HepG2 (cell line): ENCODE measurements around the gene DMTF1. TPM values are rescaled to one million over a fixed set of nuclear protein-coding genes. Genes with fewer than 3 reads are reported as not detected.

Experiments used
- ARID2 ChIP-seq: sonication (generic); formaldehyde crosslinking; IDR thresholded peaks from 2 replicates; pipeline ENCODE4 v1.8.1; 2022; ENCODE audit warnings: mild to moderate bottlenecking, missing genetic modification reagents, borderline replicate concordance
- HNRNPH1 ChIP-seq: fragments of 200-400 bp; formaldehyde crosslinking; optimal IDR thresholded peaks from 2 replicates; pipeline ENCODE3; 2017; ENCODE audit warnings: mild to moderate bottlenecking, low read depth, low read length
- POLR2A ChIP-seq, 2 experiments: IDR thresholded peaks; 2 replicates each; pipeline ENCODE4 v1.6.1; 2011; ENCODE audit warnings: low read depth in 2 of 2, low read length in 2 of 2, mild to moderate bottlenecking in 1 of 2, moderate library complexity in 1 of 2; ENCODE audit not compliant: insufficient read depth in 1 of 2
- PTBP1 ChIP-seq: fragments of 200-400 bp; formaldehyde crosslinking; IDR thresholded peaks from 2 replicates; pipeline ENCODE4 v1.6.1; 2018; ENCODE audit warnings: low read length, low read depth; ENCODE audit not compliant: poor library complexity, severe bottlenecking
- SNAI1 ChIP-seq: sonication (generic); formaldehyde crosslinking; IDR thresholded peaks from 2 replicates; pipeline ENCODE4 v1.5.0; 2020; ENCODE audit warnings: mild to moderate bottlenecking, missing genetic modification reagents, borderline replicate concordance
- SOX13 ChIP-seq, 3 experiments: fragments of 450-650 bp in 1 of 3; sonication (generic) in 1 of 3; formaldehyde crosslinking in 1 of 3; IDR thresholded peaks in 2 of 3; conservative IDR thresholded peaks in 1 of 3; 2 replicates each; pipeline versions ENCODE4 v1.5.0 to v1.6.1; 2016 to 2020; ENCODE audit warnings: antibody characterized with exemption in 1 of 3, mild to moderate bottlenecking in 1 of 3, missing compliant biosample characterization in 1 of 3, missing genetic modification reagents in 1 of 3, moderate library complexity in 1 of 3
- TSC22D2 ChIP-seq: sonication (generic); formaldehyde crosslinking; IDR thresholded peaks from 2 replicates; pipeline ENCODE4 v1.5.1; 2020; ENCODE audit warnings: missing genetic modification reagents, mild to moderate bottlenecking, borderline replicate concordance
- ZBTB21 ChIP-seq: sonication (generic); formaldehyde crosslinking; IDR thresholded peaks from 2 replicates; pipeline ENCODE4 v1.4.0; 2020; ENCODE audit warnings: missing genetic modification reagents
- ZNF337 ChIP-seq: sonication (generic); formaldehyde crosslinking; IDR thresholded peaks from 2 replicates; pipeline ENCODE4 v1.5.1; 2020; ENCODE audit warnings: missing genetic modification reagents, low read depth, mild to moderate bottlenecking, borderline replicate concordance
- ZNF367 ChIP-seq: sonication (generic); formaldehyde crosslinking; IDR thresholded peaks from 2 replicates; pipeline ENCODE4 v1.4.0; 2020; ENCODE audit warnings: missing genetic modification reagents, borderline replicate concordance
- ZNF598 ChIP-seq: sonication (generic); formaldehyde crosslinking; IDR thresholded peaks from 2 replicates; pipeline ENCODE4 v1.5.1; 2020; ENCODE audit warnings: mild to moderate bottlenecking, missing genetic modification reagents, borderline replicate concordance
- ZSCAN22 ChIP-seq: sonication (generic); formaldehyde crosslinking; IDR thresholded peaks from 2 replicates; pipeline ENCODE4 v1.4.0; 2020; ENCODE audit warnings: mild to moderate bottlenecking, missing genetic modification reagents
- polyA plus RNA-seq, 8 experiments: library from polyadenylated mRNA; depleted of rRNA in 3 of 8; stranded (reverse) in 7 of 8; unstranded in 1 of 8; fragments of >200 nt; fragmentation: Illumina TruSeq in 4 of 8; extraction: Trizol in 4 of 8; gene quantifications; 2 replicates each; pipeline versions ENCODE4 v1.2.1 to v1.2.3, GENCODE V29; 2011 to 2016; ENCODE audit warnings: low read depth in 4 of 8, missing spikeins in 1 of 8, mixed read lengths in 1 of 8; ENCODE audit not compliant: insufficient read depth in 1 of 8
- total RNA-seq, 5 experiments: library from RNA; depleted of rRNA; stranded (reverse); fragments of >200 nt; fragmentation: Illumina TruSeq; extraction: Trizol; gene quantifications; 2 replicates each; pipeline ENCODE4 v1.2.3, GENCODE V29; 2016; ENCODE audit warnings: low read depth in 1 of 5
- TF ChIP-seq, protein P1 (sequence below): sonication (generic); formaldehyde crosslinking; IDR thresholded peaks from 2 replicates; pipeline ENCODE4 v1.4.0; 2020; ENCODE audit warnings: missing genetic modification reagents, mild to moderate bottlenecking, borderline replicate concordance
- TF ChIP-seq, protein P2 (sequence below): sonication (generic); formaldehyde crosslinking; IDR thresholded peaks from 2 replicates; pipeline ENCODE4 v1.4.0; 2020; ENCODE audit warnings: missing genetic modification reagents
- TF ChIP-seq, protein P3 (sequence below): IDR thresholded peaks from 2 replicates; pipeline ENCODE4 v1.6.1; 2012; ENCODE audit warnings: inconsistent platforms
- TF ChIP-seq, protein P4 (sequence below): sonication (generic); formaldehyde crosslinking; IDR thresholded peaks from 2 replicates; pipeline ENCODE4 v1.5.1; 2020; ENCODE audit warnings: missing genetic modification reagents, mild to moderate bottlenecking, borderline replicate concordance

The DMTF1 gene
- total and polyA plus RNA-seq, 2 of the 13 experiments (the other 11 are each of a cell fraction or from before 2014, with no cell fraction given), result 45.8 to 132 TPM

DNA sequence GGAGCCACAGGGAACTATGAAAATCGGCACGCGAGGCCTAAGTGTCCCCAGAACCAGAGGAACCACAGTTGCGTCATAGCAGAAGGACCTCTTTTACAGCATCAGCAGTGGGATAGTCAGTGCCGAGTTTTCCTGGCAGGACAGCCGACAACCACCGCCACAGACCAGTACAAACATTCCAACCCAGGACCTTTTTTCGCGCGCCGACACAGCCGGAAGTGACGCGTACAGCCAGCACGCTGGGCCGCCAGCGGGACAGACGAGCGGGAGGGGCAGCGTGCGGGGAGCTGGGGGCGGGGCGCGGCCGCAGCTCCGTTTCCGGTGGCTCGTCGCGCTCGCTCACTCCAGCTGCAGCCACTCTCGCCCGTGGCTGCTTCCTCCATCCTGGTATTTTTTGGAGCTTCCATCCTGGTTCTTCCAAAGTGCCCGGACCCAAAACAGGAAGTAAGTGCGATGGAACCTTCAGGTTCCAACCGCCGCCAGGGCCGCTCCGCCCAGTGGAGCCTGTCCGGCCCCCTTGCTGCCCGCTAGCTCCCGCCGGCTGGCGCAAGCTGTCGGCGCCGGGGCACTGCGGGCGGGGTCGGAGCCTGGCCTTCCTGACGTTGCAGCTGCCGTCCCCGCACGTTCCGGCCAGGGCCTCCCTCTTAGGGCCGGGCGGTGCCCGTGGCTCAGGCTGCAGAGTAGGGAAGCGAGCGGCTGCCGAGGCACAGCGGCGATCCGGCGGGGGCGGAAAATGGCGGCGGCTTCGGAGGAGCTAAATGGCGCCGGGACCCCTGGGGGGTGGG lies at the start of gene DMTF1 (continued):
- TF ChIP-seq, protein P1, sequence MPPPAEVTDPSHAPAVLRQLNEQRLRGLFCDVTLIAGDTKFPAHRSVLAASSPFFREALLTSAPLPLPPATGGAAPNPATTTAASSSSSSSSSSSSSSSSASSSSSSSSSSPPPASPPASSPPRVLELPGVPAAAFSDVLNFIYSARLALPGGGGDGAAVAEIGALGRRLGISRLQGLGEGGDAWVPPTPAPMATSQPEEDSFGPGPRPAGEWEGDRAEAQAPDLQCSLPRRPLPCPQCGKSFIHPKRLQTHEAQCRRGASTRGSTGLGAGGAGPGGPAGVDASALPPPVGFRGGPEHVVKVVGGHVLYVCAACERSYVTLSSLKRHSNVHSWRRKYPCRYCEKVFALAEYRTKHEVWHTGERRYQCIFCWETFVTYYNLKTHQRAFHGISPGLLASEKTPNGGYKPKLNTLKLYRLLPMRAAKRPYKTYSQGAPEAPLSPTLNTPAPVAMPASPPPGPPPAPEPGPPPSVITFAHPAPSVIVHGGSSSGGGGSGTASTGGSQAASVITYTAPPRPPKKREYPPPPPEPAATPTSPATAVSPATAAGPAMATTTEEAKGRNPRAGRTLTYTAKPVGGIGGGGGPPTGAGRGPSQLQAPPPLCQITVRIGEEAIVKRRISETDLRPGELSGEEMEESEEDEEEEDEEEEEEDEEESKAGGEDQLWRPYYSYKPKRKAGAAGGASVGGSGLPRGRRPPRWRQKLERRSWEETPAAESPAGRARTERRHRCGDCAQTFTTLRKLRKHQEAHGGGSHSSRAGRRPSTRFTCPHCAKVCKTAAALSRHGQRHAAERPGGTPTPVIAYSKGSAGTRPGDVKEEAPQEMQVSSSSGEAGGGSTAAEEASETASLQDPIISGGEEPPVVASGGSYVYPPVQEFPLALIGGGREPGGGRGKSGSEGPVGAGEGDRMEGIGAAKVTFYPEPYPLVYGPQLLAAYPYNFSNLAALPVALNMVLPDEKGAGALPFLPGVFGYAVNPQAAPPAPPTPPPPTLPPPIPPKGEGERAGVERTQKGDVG (CRISPR knock-in tag), result peak; percentile 41; the same call in 1 of the 2 replicates
- TF ChIP-seq ZNF337 (CRISPR knock-in tag), result no peak; the same call in 1 of the 2 replicates
- no peak for TF ChIP-seq ZNF367 (CRISPR knock-in tag)
- TF ChIP-seq PTBP1, result no peak
- TF ChIP-seq, protein P2, sequence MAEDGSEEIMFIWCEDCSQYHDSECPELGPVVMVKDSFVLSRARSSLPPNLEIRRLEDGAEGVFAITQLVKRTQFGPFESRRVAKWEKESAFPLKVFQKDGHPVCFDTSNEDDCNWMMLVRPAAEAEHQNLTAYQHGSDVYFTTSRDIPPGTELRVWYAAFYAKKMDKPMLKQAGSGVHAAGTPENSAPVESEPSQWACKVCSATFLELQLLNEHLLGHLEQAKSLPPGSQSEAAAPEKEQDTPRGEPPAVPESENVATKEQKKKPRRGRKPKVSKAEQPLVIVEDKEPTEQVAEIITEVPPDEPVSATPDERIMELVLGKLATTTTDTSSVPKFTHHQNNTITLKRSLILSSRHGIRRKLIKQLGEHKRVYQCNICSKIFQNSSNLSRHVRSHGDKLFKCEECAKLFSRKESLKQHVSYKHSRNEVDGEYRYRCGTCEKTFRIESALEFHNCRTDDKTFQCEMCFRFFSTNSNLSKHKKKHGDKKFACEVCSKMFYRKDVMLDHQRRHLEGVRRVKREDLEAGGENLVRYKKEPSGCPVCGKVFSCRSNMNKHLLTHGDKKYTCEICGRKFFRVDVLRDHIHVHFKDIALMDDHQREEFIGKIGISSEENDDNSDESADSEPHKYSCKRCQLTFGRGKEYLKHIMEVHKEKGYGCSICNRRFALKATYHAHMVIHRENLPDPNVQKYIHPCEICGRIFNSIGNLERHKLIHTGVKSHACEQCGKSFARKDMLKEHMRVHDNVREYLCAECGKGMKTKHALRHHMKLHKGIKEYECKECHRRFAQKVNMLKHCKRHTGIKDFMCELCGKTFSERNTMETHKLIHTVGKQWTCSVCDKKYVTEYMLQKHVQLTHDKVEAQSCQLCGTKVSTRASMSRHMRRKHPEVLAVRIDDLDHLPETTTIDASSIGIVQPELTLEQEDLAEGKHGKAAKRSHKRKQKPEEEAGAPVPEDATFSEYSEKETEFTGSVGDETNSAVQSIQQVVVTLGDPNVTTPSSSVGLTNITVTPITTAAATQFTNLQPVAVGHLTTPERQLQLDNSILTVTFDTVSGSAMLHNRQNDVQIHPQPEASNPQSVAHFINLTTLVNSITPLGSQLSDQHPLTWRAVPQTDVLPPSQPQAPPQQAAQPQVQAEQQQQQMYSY (CRISPR knock-in tag), result peak; percentile 69; the same call in 1 of the 2 replicates
- TF ChIP-seq ZNF598 (CRISPR knock-in tag), result peak; percentile 95; the same call in 1 of the 2 replicates
- peak; percentile 56 for TF ChIP-seq SNAI1
- TF ChIP-seq, protein P3, sequence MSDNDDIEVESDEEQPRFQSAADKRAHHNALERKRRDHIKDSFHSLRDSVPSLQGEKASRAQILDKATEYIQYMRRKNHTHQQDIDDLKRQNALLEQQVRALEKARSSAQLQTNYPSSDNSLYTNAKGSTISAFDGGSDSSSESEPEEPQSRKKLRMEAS, result peak; percentile 82
- TF ChIP-seq ZSCAN22 (CRISPR knock-in tag), result no peak
- TF ChIP-seq ARID2, result no peak; the same call in 1 of the 2 replicates
- peak; percentile 60; the same call in 1 of the 2 replicates for TF ChIP-seq TSC22D2 (CRISPR knock-in tag)
- TF ChIP-seq SOX13 (IDR thresholded peaks at IDR 0.05), result no peak
- no peak for TF ChIP-seq SOX13 (CRISPR knock-in tag; conservative IDR thresholded peaks at IDR 0.05 in 1 of 2, IDR thresholded peaks at IDR 0.05 in 1 of 2)
- peak; percentile 82 to 93 for TF ChIP-seq POLR2A (IDR thresholded peaks at IDR 0.05; ENCODE audit: insufficient read depth in 1 of 2, low read depth in 2 of 2, low read length in 2 of 2)
- no peak for TF ChIP-seq ZBTB21
- TF ChIP-seq HNRNPH1, result no peak
- TF ChIP-seq, protein P4, sequence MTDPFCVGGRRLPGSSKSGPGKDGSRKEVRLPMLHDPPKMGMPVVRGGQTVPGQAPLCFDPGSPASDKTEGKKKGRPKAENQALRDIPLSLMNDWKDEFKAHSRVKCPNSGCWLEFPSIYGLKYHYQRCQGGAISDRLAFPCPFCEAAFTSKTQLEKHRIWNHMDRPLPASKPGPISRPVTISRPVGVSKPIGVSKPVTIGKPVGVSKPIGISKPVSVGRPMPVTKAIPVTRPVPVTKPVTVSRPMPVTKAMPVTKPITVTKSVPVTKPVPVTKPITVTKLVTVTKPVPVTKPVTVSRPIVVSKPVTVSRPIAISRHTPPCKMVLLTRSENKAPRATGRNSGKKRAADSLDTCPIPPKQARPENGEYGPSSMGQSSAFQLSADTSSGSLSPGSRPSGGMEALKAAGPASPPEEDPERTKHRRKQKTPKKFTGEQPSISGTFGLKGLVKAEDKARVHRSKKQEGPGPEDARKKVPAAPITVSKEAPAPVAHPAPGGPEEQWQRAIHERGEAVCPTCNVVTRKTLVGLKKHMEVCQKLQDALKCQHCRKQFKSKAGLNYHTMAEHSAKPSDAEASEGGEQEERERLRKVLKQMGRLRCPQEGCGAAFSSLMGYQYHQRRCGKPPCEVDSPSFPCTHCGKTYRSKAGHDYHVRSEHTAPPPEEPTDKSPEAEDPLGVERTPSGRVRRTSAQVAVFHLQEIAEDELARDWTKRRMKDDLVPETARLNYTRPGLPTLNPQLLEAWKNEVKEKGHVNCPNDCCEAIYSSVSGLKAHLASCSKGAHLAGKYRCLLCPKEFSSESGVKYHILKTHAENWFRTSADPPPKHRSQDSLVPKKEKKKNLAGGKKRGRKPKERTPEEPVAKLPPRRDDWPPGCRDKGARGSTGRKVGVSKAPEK (CRISPR knock-in tag), result peak; percentile 31; the same call in 1 of the 2 replicates
